CD1c-positive myeloid dendritic cell (primary cell): ENCODE data around the gene EPS8L2.

Experiments
- DNase-seq: peaks from one replicate; pipeline ENCODE4 v3.0.0-alpha.2; 2016; ENCODE audit errors: extremely low spot score

EPS8L2 gene

GRCh38 chr11:776561-777287 is 70.7 kb downstream of the EPS8L2 start:
- peak; percentile 37 for DNase-seq
